Cardiac muscle cell (in vitro differentiated cells and primary cell): ENCODE data around the gene DMRT1. TPM values are rescaled to one million over a fixed set of nuclear protein-coding genes. Genes with fewer than 3 reads are reported as not detected.
"Not testable (repeated sequence)": the region's sequence is repeated elsewhere in the genome, so short reads cannot be mapped to it uniquely, and the experiment has no call there.

Experiments
- DNase-seq, 2 donors: peaks; one replicate each; pipeline versions ENCODE4 v3.0.0 to v3.0.0-alpha.2; 2010 to 2017; ENCODE audit warnings: low read depth in 1 of 2, low spot score in 1 of 2
- H3K27ac ChIP-seq: fragments of 200-600 bp; sonication (generic); 2 replicates; pipeline ENCODE4 v1.5.1; 2016
- H3K27me3 ChIP-seq: fragments of 200-600 bp; sonication (generic); 2 replicates; pipeline ENCODE4 v1.6.0; 2016; ENCODE audit warnings: control low read depth
- H3K36me3 ChIP-seq: fragments of 200-600 bp; sonication (generic); 2 replicates; pipeline ENCODE4 v1.5.1; 2016; ENCODE audit warnings: control low read depth
- H3K4me1 ChIP-seq: fragments of 200-600 bp; sonication (generic); 2 replicates; pipeline ENCODE4 v1.8.1; 2017; ENCODE audit warnings: low read depth, mild to moderate bottlenecking, mixed run types
- H3K4me3 ChIP-seq: fragments of 200-600 bp; sonication (generic); 2 replicates; pipeline ENCODE4 v1.5.1; 2016; ENCODE audit warnings: mild to moderate bottlenecking
- H3K9me3 ChIP-seq: fragments of 200-600 bp; sonication (generic); 2 replicates; pipeline ENCODE4 v1.5.1; 2017; ENCODE audit warnings: low read depth, mild to moderate bottlenecking, control low read depth
- polyA plus RNA-seq: library from polyadenylated mRNA; unstranded; fragments of >200 nt; fragmentation: Nextera tagmentation; extraction: Ambion mirVana; gene quantifications from 2 replicates; pipeline ENCODE4 v1.2.1, GENCODE V29; 2016
- total RNA-seq: library from RNA; depleted of rRNA; stranded (reverse); fragments of >200 nt; gene quantifications from 2 replicates; pipeline ENCODE4 v1.2.3, GENCODE V29; 2016
- TF ChIP-seq, protein P1 (sequence below): IDR thresholded peaks from 2 replicates; pipeline ENCODE4 v1.5.1; 2012; ENCODE audit warnings: low read depth, mild to moderate bottlenecking, low read length

The DMRT1 gene
- total and polyA plus RNA-seq, 2 experiments from 2014 or later, result not detected

DNA sequence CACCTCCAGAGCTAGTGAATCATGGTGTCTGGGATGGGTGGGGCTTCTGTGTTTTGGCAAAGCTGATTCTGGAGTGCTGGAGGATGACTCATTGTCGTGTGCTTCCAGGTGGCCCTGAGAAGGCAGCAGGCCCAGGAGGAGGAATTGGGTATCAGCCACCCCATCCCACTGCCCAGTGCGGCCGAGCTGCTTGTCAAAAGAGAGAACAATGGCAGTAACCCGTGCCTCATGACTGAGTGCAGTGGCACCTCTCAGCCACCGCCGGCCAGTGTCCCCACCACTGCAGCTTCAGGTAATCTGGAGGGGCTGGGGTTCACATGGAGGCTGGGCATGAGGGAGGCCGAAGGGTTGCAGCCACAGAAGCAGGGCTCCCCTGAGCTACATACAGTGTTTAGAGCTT, 5.4 kb downstream of the DMRT1 start:
- H3K27ac ChIP-seq, result no peak overlapping the region
- H3K9me3 ChIP-seq, result no peaks in the 10 kb centered on the region
- no peak for DNase-seq
- H3K36me3 ChIP-seq, result no peaks in the 10 kb centered on the region
- H3K27me3 ChIP-seq, result peaks cover 70% of the 10 kb centered on the region
- TF ChIP-seq, protein P1, sequence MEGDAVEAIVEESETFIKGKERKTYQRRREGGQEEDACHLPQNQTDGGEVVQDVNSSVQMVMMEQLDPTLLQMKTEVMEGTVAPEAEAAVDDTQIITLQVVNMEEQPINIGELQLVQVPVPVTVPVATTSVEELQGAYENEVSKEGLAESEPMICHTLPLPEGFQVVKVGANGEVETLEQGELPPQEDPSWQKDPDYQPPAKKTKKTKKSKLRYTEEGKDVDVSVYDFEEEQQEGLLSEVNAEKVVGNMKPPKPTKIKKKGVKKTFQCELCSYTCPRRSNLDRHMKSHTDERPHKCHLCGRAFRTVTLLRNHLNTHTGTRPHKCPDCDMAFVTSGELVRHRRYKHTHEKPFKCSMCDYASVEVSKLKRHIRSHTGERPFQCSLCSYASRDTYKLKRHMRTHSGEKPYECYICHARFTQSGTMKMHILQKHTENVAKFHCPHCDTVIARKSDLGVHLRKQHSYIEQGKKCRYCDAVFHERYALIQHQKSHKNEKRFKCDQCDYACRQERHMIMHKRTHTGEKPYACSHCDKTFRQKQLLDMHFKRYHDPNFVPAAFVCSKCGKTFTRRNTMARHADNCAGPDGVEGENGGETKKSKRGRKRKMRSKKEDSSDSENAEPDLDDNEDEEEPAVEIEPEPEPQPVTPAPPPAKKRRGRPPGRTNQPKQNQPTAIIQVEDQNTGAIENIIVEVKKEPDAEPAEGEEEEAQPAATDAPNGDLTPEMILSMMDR, result no peak
- no peaks in the 10 kb centered on the region for H3K4me1 ChIP-seq
- H3K4me3 ChIP-seq, result no peak overlapping the region

DNA sequence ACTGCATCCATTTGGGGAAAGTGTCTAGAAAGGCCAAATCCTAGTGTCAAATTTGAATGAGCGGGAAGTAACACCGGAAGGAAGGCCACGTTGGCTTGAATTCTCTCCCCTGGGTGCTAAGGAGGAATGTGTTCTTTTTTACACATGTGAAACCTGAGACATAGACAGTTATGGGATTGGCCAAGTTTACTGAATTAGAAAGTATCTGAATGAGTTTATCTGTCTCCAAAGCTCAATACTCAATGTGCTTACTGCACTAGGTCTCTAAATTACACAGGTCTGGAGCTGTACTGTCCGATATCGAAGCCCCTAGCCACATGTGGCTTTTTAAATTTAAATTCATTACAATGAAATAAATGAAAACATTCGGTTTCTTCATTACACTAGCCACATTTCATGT, 6.0 kb downstream of the DMRT1 start:
- Histone ChIP-seq H3K9me3 (no peaks in the 10 kb centered on the region), H3K4me1 (peaks cover 4% of the 10 kb centered on the region), H3K27me3 (peaks cover 64% of the 10 kb centered on the region)

DNA sequence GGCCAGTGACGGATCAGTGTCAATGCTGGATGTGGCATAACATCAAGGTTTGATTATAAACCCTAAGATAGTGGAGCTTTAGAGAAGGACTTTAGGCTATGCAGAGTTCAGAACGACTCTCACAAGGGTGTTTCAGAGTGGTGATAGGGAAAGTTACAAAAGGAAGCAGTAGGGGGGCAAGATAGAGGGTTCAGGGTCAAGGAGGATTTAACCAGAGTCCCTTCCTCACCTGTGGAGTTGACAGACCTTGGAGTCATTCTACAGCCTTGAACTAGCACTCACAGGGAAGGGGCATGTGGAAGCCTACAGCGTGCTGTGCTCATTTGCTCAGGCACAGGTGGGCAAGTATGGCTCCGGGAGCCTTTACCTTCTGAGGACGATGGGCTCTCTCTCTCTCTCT, 7.9 kb downstream of the DMRT1 start:
- Histone ChIP-seq H3K4me1 (peaks cover 7% of the 10 kb centered on the region), H3K36me3 (no peaks in the 10 kb centered on the region), H3K9me3 (no peaks in the 10 kb centered on the region), H3K4me3 (no peak overlapping the region), H3K27me3 (peaks cover 45% of the 10 kb centered on the region), H3K27ac (no peak overlapping the region)
- TF ChIP-seq, protein P1, result no peak
- DNase-seq, result no peak

More for the DNA sequence above, 6.0 kb downstream of the DMRT1 start:
- no peak overlapping the region for H3K4me3 ChIP-seq
- TF ChIP-seq, protein P1, result no peak
- H3K27ac ChIP-seq, result no peak overlapping the region
- no peak for DNase-seq
- no peaks in the 10 kb centered on the region for H3K36me3 ChIP-seq

DNA sequence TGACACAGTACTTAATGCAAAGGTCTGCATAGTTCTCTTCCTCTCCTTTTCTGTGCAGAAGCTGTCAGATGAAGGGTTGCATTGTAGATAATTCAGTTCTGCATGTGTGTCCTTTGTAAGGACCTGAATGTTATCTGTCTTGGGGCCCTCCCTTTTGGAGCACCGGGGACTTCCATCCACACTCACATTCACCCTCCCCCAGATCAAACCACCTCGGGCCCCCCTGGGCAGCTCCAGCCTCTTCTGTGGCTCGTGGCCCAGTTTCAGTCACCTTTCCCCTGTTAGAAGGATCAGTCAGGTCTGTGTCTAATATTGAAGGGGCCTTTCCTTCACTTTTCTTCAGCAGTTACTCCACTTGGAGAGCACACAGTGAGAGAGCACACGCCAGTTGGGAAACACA, 11.0 kb downstream of the DMRT1 start:
- H3K4me3 ChIP-seq, result no peak overlapping the region
- no peak overlapping the region for H3K27ac ChIP-seq
- H3K9me3 ChIP-seq, result no peaks in the 10 kb centered on the region
- H3K36me3 ChIP-seq, result no peaks in the 10 kb centered on the region
- peaks cover 7% of the 10 kb centered on the region for H3K4me1 ChIP-seq
- TF ChIP-seq, protein P1, result no peak
- no peak for DNase-seq
- peaks cover 14% of the 10 kb centered on the region for H3K27me3 ChIP-seq

DNA sequence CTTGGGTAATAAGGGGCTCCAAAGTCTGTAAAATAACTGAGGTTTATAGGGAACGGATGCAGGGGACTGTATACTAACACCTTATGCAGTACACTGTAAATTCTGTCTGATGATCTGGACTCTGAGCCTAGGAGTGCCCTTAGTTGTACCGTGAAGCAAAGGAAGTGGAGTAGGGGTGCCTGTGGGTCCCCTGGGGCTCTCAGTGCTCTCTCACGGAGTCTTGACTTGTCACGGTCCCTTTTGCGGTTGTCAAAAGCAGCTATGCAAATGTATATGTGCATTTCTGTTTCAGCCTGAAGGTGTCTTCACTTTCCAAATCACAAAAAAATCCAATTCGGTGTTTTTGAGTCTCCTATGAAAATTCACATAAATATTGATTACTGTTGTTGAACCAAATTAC, 17.8 kb downstream of the DMRT1 start:
- Histone ChIP-seq H3K4me3 (no peak overlapping the region), H3K27me3 (no peaks in the 10 kb centered on the region), H3K4me1 (no peaks in the 10 kb centered on the region), H3K27ac (no peak overlapping the region), H3K36me3 (no peaks in the 10 kb centered on the region), H3K9me3 (no peaks in the 10 kb centered on the region)
- DNase-seq, result no peak
- TF ChIP-seq, protein P1, result no peak

DNA sequence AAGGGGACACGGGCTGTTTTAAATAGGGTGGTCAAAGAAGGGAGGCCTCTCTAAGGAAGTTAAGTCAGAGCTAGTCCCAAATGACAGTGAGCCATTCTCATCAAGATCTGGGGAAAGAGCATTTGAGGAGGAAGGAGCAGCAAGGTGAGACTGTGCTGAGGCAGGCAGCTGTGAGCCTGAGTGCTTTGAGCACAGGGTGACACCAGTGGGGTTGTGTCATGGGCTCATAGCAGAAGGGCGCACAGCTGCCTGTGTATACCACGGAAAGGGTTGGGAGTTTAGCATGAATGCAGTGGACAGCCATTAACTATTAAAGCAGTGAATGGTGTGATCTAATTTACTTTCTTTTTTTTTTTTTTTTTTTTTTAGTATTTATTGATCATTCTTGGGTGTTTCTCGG, 19.2 kb downstream of the DMRT1 start:
- H3K4me3 ChIP-seq, result no peak overlapping the region
- no peaks in the 10 kb centered on the region for H3K4me1 ChIP-seq
- DNase-seq, result no peak
- no peaks in the 10 kb centered on the region for H3K27me3 ChIP-seq
- H3K27ac ChIP-seq, result no peak overlapping the region
- H3K36me3 ChIP-seq, result no peaks in the 10 kb centered on the region
- H3K9me3 ChIP-seq, result no peaks in the 10 kb centered on the region
- TF ChIP-seq, protein P1, result no peak

DNA sequence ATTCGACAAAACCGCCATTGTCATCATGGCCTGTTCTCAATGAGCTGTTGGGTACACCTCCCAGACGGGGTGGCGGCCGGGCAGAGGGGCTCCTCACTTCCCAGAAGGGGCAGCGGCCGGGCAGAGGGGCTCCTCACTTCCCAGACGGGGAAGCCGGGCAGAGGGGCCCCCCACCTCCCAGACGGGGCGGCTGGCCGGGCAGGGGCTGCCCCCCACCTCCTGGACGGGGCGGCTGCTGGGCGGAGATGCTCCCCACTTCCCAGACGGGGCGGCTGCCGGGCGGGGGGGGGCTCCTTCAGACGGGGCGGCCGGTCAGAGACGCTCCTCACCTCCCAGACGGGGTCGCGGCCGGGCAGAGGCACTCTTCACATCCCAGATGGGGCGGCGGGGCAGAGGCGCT, 20.0 kb downstream of the DMRT1 start:
- H3K9me3 ChIP-seq, DNase-seq: not testable (repeated sequence)

More for the DNA sequence above, 20.0 kb downstream of the DMRT1 start:
- H3K27ac ChIP-seq, H3K27me3 ChIP-seq, H3K36me3 ChIP-seq, H3K4me3 ChIP-seq, H3K4me1 ChIP-seq: not testable (repeated sequence)
